Measurements from ENCODE around the gene SMIM41.

- TF ChIP-seq CTCF (IDR thresholded peaks at IDR 0.05; ENCODE audit: insufficient read depth, low read length) (no peak), GABPA (IDR thresholded peaks at IDR 0.05; ENCODE audit: low read depth) (no peak), POLR2AphosphoS5 (IDR thresholded peaks at IDR 0.05; ENCODE audit: low read depth) (no peak)
Observed at GRCh38 chr12:52122540-52122871, 43.0 kb downstream of the SMIM41 start.

Measured in HL-60 (cell line).